HEK293 (cell line): ENCODE data around the gene PSMD9.

Experiments
- CTCF ChIA-PET: fragments of 350-600 bp; formaldehyde crosslinking; extraction: SDS; loops from one replicate; lab custom pipeline; 2021; ENCODE audit warnings: antibody characterized with exemption; lab: Yijun Ruan, JAX
- POLR2A ChIA-PET: fragments of 300-600 bp; formaldehyde crosslinking; extraction: SDS; loops from one replicate; lab custom pipeline; 2020; ENCODE audit warnings: antibody characterized with exemption, inconsistent platforms; lab: Yijun Ruan, JAX
- H3K27ac ChIP-seq: fragments of 200-500 bp; sonication (Bioruptor generic); 2 replicates; pipeline ENCODE4 v1.5.1; 2014; ENCODE audit warnings: low read depth, low read length, control low read depth, inconsistent platforms; ENCODE audit errors: extremely low read depth
- H3K36me3 ChIP-seq, 2 experiments: fragments of 200-500 bp in 1 of 2; sonication (Bioruptor generic) in 1 of 2; 1 replicate in 1 of 2; 2 replicates in 1 of 2; pipeline ENCODE4 v1.5.1; 2014 to 2017; ENCODE audit warnings: inconsistent platforms in 2 of 2, low read length in 2 of 2; ENCODE audit not compliant: control insufficient read depth in 2 of 2, insufficient read depth in 1 of 2
- H3K4me1 ChIP-seq: fragments of 200-500 bp; sonication (Bioruptor generic); 2 replicates; pipeline ENCODE4 v1.5.1; 2014; ENCODE audit warnings: mild to moderate bottlenecking, low read length, inconsistent platforms; ENCODE audit not compliant: control insufficient read depth, insufficient read depth
- H3K4me3 ChIP-seq: 2 replicates; pipeline ENCODE4 v1.5.1; 2011; ENCODE audit warnings: low read depth, mild to moderate bottlenecking, control low read depth, low read length, moderate library complexity
- H3K9me3 ChIP-seq: fragments of 200-500 bp; sonication (Bioruptor generic); 2 replicates; pipeline ENCODE4 v1.5.1; 2014; ENCODE audit warnings: low read depth, low read length, inconsistent platforms; ENCODE audit not compliant: control insufficient read depth, insufficient read depth
- CTCF ChIP-seq: fragments of 450-650 bp; formaldehyde crosslinking; IDR thresholded peaks from 2 replicates; pipeline ENCODE4 v1.5.1; 2016; ENCODE audit warnings: missing biosample characterization, missing genetic modification characterization
- HIC1 ChIP-seq: fragments of 450-650 bp; formaldehyde crosslinking; IDR thresholded peaks from 2 replicates; pipeline ENCODE4 v1.5.1; 2016; ENCODE audit warnings: missing biosample characterization, missing genetic modification characterization
- HOXD13 ChIP-seq: sonication (generic); formaldehyde crosslinking; IDR thresholded peaks from 2 replicates; pipeline ENCODE4 v1.8.0; 2022; ENCODE audit warnings: missing genetic modification reagents, borderline replicate concordance
- KLF1 ChIP-seq: fragments of 450-650 bp; formaldehyde crosslinking; IDR thresholded peaks from 2 replicates; pipeline ENCODE4 v1.5.1; 2016; ENCODE audit warnings: missing biosample characterization, missing genetic modification characterization
- MYNN ChIP-seq: fragments of 450-650 bp; formaldehyde crosslinking; IDR thresholded peaks from 2 replicates; pipeline ENCODE4 v1.5.1; 2016; ENCODE audit warnings: missing biosample characterization, missing genetic modification characterization, borderline replicate concordance
- OSR2 ChIP-seq: fragments of 450-650 bp; formaldehyde crosslinking; IDR thresholded peaks from 2 replicates; pipeline ENCODE4 v1.5.1; 2016; ENCODE audit warnings: missing biosample characterization, missing genetic modification characterization
- PRDM10 ChIP-seq: fragments of 450-650 bp; formaldehyde crosslinking; IDR thresholded peaks from 2 replicates; pipeline ENCODE4 v1.5.1; 2016; ENCODE audit warnings: missing biosample characterization, missing genetic modification characterization
- SCRT1 ChIP-seq: fragments of 450-650 bp; formaldehyde crosslinking; IDR thresholded peaks from 2 replicates; pipeline ENCODE4 v1.5.1; 2016; ENCODE audit warnings: missing biosample characterization, missing genetic modification characterization, borderline replicate concordance
- SCRT2 ChIP-seq: fragments of 450-650 bp; formaldehyde crosslinking; IDR thresholded peaks from 2 replicates; pipeline ENCODE4 v1.5.1; 2016; ENCODE audit warnings: missing biosample characterization, missing genetic modification characterization
- SP2 ChIP-seq: fragments of 450-650 bp; formaldehyde crosslinking; IDR thresholded peaks from 2 replicates; pipeline ENCODE4 v1.5.1; 2016; ENCODE audit warnings: missing biosample characterization, missing genetic modification characterization
- ZBTB26 ChIP-seq: fragments of 450-650 bp; formaldehyde crosslinking; optimal IDR thresholded peaks from 2 replicates; pipeline ENCODE3; 2016; ENCODE audit warnings: missing biosample characterization, mild to moderate bottlenecking, missing genetic modification characterization
- ZIC2 ChIP-seq: fragments of 450-650 bp; formaldehyde crosslinking; IDR thresholded peaks from 2 replicates; pipeline ENCODE4 v1.5.1; 2016; ENCODE audit warnings: missing biosample characterization, missing genetic modification characterization
- ZNF2 ChIP-seq: fragments of 450-650 bp; formaldehyde crosslinking; IDR thresholded peaks from 2 replicates; pipeline ENCODE4 v1.5.1; 2016; ENCODE audit warnings: missing biosample characterization, missing genetic modification characterization
- ZNF513 ChIP-seq: fragments of 450-650 bp; IDR thresholded peaks from 2 replicates; pipeline ENCODE4 v1.5.1; 2018; ENCODE audit warnings: missing biosample characterization, missing genetic modification characterization
- ZNF654 ChIP-seq: fragments of 450-650 bp; formaldehyde crosslinking; IDR thresholded peaks from 2 replicates; pipeline ENCODE4 v1.5.1; 2016; ENCODE audit warnings: low read depth, missing biosample characterization, missing genetic modification characterization
- ZNF76 ChIP-seq: fragments of 450-650 bp; formaldehyde crosslinking; IDR thresholded peaks from 2 replicates; pipeline ENCODE4; 2016; ENCODE audit warnings: low read depth, missing biosample characterization, missing genetic modification characterization, borderline replicate concordance
- ZSCAN18 ChIP-seq: fragments of 450-650 bp; formaldehyde crosslinking; IDR thresholded peaks from 2 replicates; pipeline ENCODE4 v1.5.1; 2016; ENCODE audit warnings: missing biosample characterization, missing genetic modification characterization

The PSMD9 gene

GRCh38 chr12:121916719-121917118 is 28.1 kb downstream of the PSMD9 start:
- Histone ChIP-seq H3K36me3 (peaks cover 28 to 45% of the 10 kb centered on the region in 2 experiments), H3K4me1 (no peaks in the 10 kb centered on the region), H3K9me3 (no peaks in the 10 kb centered on the region), H3K4me3 (no peak overlapping the region)
- CTCF ChIA-PET = interaction anchor here (0.5 to 1.8 kb wide), 11 partner anchors 10 to 242 kb away, joined by 3 to 12 read pairs (median 3); no protein-coding TSS in a partner anchor
- TF ChIP-seq ZNF513 (tag by site-specific recombination) (no peak), ZNF654 (tag by site-specific recombination) (peak; percentile 53), CTCF (tag by site-specific recombination) (0 out of 2 replicates have a peak, but pooled peaks have one; percentile 23), OSR2 (tag by site-specific recombination) (0 out of 2 replicates have a peak, but pooled peaks have one; percentile 22), ZIC2 (tag by site-specific recombination) (peak; percentile 44), SCRT1 (tag by site-specific recombination) (no peak)
- TF ChIP-seq, all 188 proteins: peak for 4
- no peak overlapping the region for H3K27ac ChIP-seq
- POLR2A ChIA-PET = interaction anchor here (0.9 kb wide), 1 partner anchor 105 kb away, joined by 4 read pairs; the partner anchor contains the start of gene BCL7A

- Histone ChIP-seq H3K4me3 (peak within 1 kb of the TSS; percentile 15), H3K27ac (no peak within 1 kb of the TSS; the same call in 1 of the 2 replicates), H3K36me3 (peaks cover 17 to 38% of the 10 kb centered on the region in 2 experiments), H3K9me3 (no peaks in the 10 kb centered on the region), H3K4me1 (no peaks in the 10 kb centered on the region)
- ChIA-PET POLR2A (no interaction called here), CTCF (interaction anchor here (0.6 to 1.8 kb wide), 14 partner anchors 9 to 587 kb away, joined by 3 to 8 read pairs (median 3); partner anchors contain the start of gene BCL7A)
- TF ChIP-seq PRDM10 (tag by site-specific recombination) (peak; percentile 31), ZSCAN18 (no peak), KLF1 (tag by site-specific recombination) (peak; percentile 29; the same call in 1 of the 2 replicates), HIC1 (tag by site-specific recombination) (peak; percentile 63; the same call in 1 of the 2 replicates), MYNN (tag by site-specific recombination) (peak; percentile 86), ZBTB26 (peak; percentile 51), HOXD13 (CRISPR knock-in tag) (no peak), ZNF2 (tag by site-specific recombination) (0 out of 2 replicates have a peak, but pooled peaks have one; percentile 30), ZNF76 (no peak), SCRT2 (tag by site-specific recombination) (peak; percentile 93), ZNF654 (tag by site-specific recombination) (0 out of 2 replicates have a peak, but pooled peaks have one; percentile 21), SP2 (tag by site-specific recombination) (peak; percentile 28), SCRT1 (tag by site-specific recombination) (peak; percentile 88)
Observed at GRCh38 chr12:121917950-121918678, 29.5 kb downstream of the PSMD9 start, which contains the start of gene CFAP251. CFAP251 (plus strand) TSS chr12:121918592; CDS start chr12:121921306, 2,714 bp downstream.
